ENCODE data around the gene ADIRF.
"Not testable (repeated sequence)": the region's sequence is repeated elsewhere in the genome, so short reads cannot be mapped to it uniquely, and the experiment has no call there.

The ADIRF gene

DNA sequence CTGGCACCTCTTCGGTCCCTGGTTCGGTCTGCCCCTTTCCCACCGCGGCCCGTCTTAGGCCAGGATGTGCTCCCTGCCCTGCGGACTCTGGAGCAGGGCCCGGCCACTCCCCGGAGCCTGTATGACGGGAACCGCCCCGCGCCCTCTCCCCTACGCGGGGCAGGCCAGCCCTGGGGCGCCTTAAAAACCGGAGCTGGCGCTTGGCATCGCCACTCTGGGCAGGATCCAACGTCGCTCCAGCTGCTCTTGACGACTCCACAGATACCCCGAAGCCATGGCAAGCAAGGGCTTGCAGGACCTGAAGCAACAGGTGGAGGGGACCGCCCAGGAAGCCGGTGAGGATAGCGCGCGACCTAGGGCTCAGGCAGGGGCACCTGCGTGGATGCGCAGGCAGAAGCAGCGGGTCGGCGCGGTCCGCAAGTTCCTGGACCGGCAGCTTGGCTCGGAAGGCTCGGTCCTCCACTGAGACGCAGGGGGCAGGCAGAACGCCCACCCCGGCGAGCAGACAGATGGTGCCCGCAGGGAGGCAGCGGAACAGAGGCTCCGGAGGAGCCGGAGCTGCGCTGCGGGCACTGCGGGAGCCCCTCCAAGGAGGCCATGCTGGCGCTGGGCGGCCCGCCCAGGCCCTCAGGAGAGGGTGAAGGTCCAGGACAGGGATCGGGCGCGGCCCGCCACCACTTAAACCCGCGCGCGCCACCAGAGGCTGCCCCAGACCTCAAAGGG is at the start of gene ADIRF:
TSS of gene ADIRF (plus strand) at position 212 of the 723 bp plus-strand sequence. CDS start at position 275, 63 bp downstream.
- peak; percentile 63 for DNase-seq (ENCODE audit: low spot score)

DNA sequence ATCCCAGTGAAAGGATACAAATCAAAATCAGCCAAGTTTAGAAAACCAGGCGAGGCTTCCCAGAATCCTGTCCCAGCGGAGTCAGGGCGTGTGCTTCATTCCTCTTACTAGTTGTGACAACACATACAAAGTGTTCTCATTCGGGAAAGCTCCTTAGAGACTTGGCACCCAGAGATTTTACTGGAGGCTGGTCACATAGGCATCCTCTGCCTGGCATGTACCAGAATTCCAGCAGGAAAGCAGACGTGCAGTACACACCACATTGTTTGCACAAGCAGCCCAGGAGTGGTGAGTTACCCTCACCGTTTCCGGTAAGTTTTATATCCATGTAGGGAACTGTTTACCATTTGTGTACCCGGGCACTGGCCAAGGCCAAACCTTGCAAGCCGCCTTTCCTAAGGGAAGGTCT is 45.7 kb upstream of the ADIRF start:
- no peak for DNase-seq (ENCODE audit: low spot score)

- no peak for DNase-seq (ENCODE audit: low spot score)
Measured at GRCh38 chr10:86929468-86930380, 38.6 kb upstream of the ADIRF start.

DNA sequence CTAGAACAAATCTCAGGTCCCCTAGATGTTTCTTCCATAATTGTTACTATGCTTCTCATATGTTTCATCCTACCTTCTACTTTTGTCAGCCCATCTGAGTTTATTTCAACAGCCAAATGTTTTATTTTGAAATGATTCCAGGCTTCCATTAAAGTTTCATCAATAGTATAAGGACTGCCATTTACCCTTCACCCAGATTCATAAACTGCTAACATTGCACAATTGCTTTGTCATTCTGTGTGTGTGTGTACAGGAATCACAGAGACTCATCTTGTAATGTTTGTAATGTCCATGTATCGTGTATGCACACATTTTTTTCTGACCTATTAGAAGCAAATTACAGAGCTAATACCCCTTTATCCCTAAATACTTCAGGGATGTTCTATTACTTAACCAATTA is 36.4 kb upstream of the ADIRF start:
- DNase-seq (ENCODE audit: low spot score), result no peak

DNA sequence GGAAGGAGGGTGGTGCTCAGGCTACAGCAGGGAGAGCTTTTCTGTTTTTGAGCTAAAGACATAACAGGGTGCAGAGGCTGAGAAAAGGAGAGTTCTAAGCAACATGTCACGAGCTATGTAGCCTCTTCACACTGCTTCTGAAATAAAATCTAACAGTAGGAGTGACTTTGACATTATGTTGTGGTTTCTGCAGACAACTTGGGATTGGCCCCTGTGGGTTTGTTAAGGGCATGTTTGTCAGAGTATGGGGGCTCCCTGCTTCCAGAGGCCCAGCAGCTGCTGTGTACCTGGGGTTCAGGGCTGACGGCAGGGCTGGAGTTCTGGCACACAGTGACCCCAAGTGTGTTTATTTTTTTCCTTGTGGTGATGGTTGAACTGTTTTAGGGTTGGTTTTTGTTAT is 35.6 kb upstream of the ADIRF start:
- no peak for DNase-seq (ENCODE audit: low spot score)

DNA sequence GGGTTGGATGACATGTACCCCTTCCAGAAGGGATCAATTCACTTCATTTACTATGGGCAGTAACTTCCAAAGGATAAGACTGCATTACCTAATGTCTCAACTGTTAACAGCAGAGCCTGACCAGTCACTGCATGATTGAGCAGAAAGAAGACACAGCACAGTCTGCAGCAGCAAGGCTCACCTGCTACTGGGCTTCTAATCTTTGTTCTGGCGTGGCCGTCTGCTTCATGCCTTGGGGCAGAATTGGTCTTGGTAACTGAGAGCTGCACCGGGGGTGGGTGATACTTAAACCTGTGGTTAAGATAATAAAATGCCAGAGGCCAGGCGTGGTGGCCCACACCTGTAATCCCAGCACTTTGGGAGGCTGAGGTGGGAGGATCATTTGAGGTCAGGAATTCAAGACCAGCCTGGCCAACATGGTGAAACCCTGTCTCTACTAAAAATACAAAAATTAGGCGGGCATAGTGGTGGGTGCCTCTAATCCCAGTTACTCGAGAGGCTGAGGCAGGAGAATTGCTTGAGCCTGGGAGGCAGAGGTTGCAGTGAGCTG is 34.0 kb upstream of the ADIRF start:
- not testable (repeated sequence) for DNase-seq (ENCODE audit: low spot score)

GRCh38 chr10:86936661-86937501 is 31.4 kb upstream of the ADIRF start:
- peak; percentile 36 for DNase-seq (ENCODE audit: low spot score)

DNA sequence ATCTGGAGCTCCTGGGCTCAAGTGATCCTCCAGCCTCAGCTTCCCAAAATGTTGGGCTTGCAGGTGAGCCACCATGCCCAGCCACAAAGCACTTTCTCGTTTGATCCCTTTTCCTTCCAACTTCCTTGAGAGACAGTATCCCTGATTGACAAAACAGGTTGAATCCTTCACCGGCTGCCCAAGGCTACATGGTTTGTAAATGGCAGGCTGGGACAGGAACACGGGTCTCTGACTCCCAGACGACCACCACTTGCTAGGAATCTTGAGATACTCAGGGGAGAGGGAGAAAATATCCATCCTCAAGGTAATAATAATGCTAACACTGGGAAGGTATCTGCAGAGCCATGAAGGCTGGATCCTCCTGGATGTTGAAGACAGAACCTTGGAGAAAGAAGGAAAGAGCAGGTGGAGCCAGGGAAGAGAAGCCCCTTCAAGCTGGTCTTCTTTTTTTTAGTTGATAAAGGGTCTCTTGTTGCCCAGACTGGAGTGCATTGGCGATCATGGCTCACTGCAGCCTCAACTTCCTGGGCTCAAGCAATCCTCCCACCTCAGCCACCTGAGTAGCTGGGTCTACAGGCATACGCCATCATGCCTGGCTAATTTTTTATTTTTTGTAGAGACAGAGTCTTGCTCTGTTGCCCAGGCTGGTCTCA is 30.7 kb upstream of the ADIRF start:
- DNase-seq (ENCODE audit: low spot score), result no peak

GRCh38 chr10:86938260-86938659 is 30.0 kb upstream of the ADIRF start:
- no peak for DNase-seq (ENCODE audit: low spot score)

DNA sequence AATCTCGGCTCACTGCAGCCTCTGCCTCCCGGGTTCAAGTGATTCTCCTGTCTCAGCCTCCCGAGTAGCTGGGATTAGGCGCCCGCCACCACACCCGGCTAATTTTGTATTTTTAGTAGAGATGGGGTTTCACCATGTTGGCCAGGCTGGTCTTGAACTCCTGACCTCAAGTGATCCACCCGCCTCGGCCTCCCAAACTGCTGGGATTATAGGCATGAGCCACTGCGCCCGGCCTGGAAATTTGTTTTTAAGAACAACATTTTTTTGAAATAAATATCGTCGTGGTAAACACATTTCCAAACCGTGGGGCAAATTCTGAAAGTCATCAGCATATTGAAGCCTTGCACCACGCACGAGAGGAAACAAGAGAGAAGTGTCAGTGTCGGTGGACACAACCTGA is 28.2 kb upstream of the ADIRF start:
- not testable (repeated sequence) for DNase-seq (ENCODE audit: low spot score)

DNA sequence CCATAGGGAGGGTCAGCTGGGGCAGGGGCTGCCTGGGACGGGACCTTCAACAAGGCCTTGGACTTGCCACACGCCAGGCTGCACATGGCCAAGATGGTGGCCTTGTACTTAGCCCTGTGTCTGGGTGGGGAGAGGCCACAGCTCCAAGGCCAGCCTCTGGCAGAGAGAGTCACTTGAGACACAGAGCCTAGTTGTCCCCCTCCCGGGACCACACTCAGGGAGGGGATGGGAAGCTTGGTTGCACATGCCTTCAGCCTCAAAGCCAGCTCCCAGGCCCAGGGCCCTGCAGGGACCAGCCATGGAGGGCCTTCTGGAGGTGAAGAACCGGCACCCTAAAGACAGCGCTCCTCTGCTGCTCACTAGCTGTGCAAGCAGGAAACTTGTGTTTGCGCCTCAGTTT is 27.6 kb upstream of the ADIRF start:
- no peak for DNase-seq (ENCODE audit: low spot score)

DNA sequence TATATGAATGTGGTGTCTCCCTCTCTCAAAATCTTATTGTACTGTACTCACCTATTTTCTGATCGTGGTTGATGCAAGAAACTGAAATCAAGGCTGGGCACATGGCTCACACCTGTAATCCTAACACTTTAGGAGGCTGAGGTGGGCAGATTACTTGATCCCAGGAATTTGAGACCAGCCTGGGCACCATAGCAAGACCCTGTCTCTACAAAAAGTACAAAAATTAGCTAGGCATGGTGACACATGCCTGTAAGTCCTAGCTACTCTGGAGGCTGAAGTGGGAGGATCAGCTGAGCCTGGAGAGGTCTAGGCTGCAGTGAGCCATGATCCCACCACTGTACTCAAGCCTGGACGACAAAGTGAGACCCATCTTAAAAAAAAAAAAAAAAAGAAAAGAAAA is 26.9 kb upstream of the ADIRF start:
- no peak for DNase-seq (ENCODE audit: low spot score)

DNA sequence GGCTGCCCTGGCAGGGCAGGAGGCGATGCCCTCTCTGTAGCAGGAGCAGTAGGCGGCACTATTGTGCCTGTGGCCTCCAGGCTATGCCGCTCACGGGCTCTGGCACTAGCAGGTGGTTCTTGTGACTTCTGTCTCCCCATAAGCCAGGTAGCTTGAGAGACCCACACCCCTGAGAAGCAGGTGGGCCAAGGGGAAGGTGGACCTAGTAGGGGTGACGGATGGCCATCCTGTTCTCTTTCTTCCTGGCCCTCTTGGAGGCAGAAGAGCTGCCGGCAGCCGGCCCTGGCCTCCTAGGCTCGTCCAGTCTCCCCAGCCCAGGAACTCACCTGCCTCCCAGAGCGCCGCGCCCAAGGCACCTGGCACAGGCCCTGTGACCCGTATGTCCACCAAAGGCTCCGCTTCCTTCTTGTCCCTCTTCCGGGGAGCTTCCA is 26.3 kb upstream of the ADIRF start:
- DNase-seq (ENCODE audit: low spot score), result no peak

DNA sequence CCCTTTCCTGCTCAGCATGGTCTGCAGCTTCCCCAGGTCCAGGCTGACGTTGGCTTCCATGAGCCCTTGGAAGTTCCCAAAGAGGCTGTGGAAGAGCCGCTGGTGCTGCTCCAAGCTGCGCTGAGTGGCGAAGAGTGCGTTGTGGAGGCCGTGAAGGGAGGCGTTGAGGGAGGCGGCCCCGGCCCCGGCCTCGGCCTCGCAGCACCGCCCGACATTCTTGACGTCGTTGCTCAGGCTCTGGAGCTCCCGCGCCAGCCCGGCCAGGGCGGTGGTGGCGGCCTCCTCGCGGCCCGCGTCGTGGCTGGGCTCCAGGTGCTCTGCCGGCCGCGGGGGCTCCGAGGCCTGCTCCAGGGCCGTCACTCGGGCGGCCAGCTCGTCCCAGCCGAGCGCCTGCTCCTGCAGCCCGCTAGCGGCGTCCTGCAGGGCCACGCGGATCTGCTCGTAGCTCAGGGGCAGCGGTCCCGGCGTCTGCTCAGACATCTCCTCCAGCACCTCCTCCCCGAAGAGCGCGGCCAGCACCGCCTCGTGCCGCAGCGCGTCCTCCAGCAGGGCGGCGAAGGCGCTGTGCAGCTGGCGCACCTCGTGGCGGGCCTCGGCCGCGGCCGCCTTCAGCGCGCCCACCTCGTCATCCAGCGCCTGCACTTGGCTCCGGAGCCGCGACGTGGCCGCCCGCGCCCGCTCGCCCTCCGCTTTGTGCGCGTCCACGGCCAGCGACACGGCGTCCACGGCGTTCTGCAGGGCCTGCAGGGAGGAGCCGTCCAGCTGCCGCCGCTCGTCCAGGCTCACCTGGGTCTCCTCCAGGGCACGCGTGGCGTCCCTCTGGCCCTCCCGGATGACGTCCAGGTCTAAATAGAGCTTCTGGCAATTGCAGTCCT is 25.6 kb upstream of the ADIRF start:
- no peak for DNase-seq (ENCODE audit: low spot score)

GRCh38 chr10:86943316-86944030 is 24.8 kb upstream of the ADIRF start:
- no peak for DNase-seq (ENCODE audit: low spot score)

DNA sequence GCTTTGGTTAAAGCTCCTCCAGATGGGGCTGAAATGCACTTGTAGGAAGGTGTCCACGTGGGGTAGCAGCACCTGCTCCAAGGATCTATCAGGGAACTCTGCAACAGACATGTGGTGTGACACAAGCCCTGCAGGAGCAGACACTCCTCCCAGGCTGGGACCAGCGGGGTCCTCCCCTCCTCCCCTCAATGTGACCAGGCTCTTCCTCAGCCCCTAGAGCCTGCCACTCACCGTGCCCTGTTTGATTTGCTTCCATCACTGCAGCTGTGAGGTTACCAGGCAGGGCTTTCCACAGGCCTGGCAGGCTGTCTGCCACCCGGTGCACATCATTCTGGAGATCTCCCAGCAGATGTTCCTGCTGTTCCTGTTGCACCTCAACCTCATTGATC is 24.3 kb upstream of the ADIRF start:
- no peak for DNase-seq (ENCODE audit: low spot score)

GRCh38 chr10:86944471-86944870 is 23.8 kb upstream of the ADIRF start:
- DNase-seq (ENCODE audit: low spot score), result no peak

DNA sequence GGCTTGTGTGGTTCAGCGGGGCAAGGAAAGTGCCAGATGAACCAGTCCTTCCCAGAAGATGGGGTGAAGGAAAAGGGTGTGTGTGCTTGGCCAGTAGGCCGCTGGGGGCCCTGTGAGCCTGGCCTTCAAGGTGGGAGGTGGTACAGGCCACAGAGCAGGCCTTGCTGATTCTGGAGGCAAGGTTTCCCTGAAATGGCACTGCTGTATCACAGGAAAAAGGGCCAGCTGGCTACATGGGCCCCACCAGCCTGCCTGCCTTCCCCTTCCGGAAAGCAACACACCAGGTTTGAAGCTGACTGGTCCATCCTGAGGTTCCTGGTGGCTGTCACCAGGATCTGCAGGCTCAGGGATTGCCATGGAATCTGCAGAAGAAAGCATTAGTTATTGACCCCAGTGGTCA is 23.4 kb upstream of the ADIRF start:
- DNase-seq (ENCODE audit: low spot score), result peak; percentile 2

GRCh38 chr10:86945361-86946212 is 22.7 kb upstream of the ADIRF start:
- peak; percentile 37 for DNase-seq (ENCODE audit: low spot score)

Measured in AG20443 (cell line).